CD4-positive, alpha-beta memory T cell (primary cell): ENCODE measurements around the gene CAMK2A. TPM values are rescaled to one million over a fixed set of nuclear protein-coding genes. Genes with fewer than 3 reads are reported as not detected.

Experiments
- CTCF ChIA-PET: fragments of 350-600 bp; sonication (Branson Sonifier 250); formaldehyde crosslinking; loops from one replicate; lab custom pipeline; 2021; ENCODE audit warnings: inconsistent platforms; ENCODE audit not compliant: partially characterized antibody; lab: Charles Lee
- POLR2A ChIA-PET: fragments of 350-600 bp; sonication (Branson Sonifier 250); formaldehyde crosslinking; loops from one replicate; lab custom pipeline; 2021; ENCODE audit not compliant: partially characterized antibody; lab: Charles Lee
- DNase-seq, 5 donors: peaks; one replicate each; pipeline versions ENCODE4 v3.0.0 to v3.0.0-alpha.2; 2020 to 2022; ENCODE audit warnings: mixed read lengths in 1 of 5
- H3K27ac ChIP-seq: one replicate; pipeline ENCODE4 v1.7.0; 2013; ENCODE audit warnings: low read depth, low read length
- H3K27me3 ChIP-seq: 2 replicates; pipeline ENCODE4 v1.7.0; 2013; ENCODE audit warnings: mild to moderate bottlenecking, low read length, moderate library complexity; ENCODE audit not compliant: insufficient read depth
- H3K36me3 ChIP-seq: 2 replicates; pipeline ENCODE4 v1.7.0; 2013; ENCODE audit warnings: mild to moderate bottlenecking, low read length, moderate library complexity; ENCODE audit not compliant: insufficient read depth
- H3K4me1 ChIP-seq: 2 replicates; pipeline ENCODE4 v1.7.0; 2013; ENCODE audit warnings: mild to moderate bottlenecking, low read length, moderate library complexity; ENCODE audit not compliant: insufficient read depth
- H3K4me3 ChIP-seq, 2 donors: one replicate each; pipeline ENCODE4 v1.7.0; 2013; ENCODE audit warnings: low read length in 2 of 2, mild to moderate bottlenecking in 1 of 2
- H3K9me3 ChIP-seq, 2 donors: one replicate each; pipeline ENCODE4 v1.7.0; 2013; ENCODE audit warnings: low read length in 2 of 2, control low read depth in 1 of 2; ENCODE audit not compliant: control insufficient read depth in 1 of 2
- H3K27ac Mint-ChIP-seq, 7 donors: one replicate each; pipeline ENCODE4 v1.8.0; 2020 to 2021; ENCODE audit warnings: mixed read lengths in 7 of 7, mild to moderate bottlenecking in 6 of 7, inconsistent platforms in 3 of 7, moderate library complexity in 3 of 7
- H3K27me3 Mint-ChIP-seq, 2 donors: one replicate each; pipeline ENCODE4 v1.8.0; 2020 to 2021; ENCODE audit warnings: mixed read lengths in 2 of 2
- H3K36me3 Mint-ChIP-seq, 2 donors: one replicate each; pipeline ENCODE4 v1.8.0; 2020 to 2021; ENCODE audit warnings: mixed read lengths in 2 of 2, inconsistent platforms in 1 of 2, mild to moderate bottlenecking in 1 of 2
- H3K4me1 Mint-ChIP-seq, 4 donors: one replicate each; pipeline ENCODE4 v1.8.0; 2020 to 2021; ENCODE audit warnings: mixed read lengths in 4 of 4, mild to moderate bottlenecking in 1 of 4
- H3K4me3 Mint-ChIP-seq, 8 donors: one replicate each; pipeline ENCODE4 v1.8.0; 2020 to 2021; ENCODE audit warnings: mixed read lengths in 8 of 8, mild to moderate bottlenecking in 7 of 8, moderate library complexity in 6 of 8, inconsistent platforms in 3 of 8
- H3K9me3 Mint-ChIP-seq, 8 donors: one replicate each; pipeline ENCODE4 v1.8.0; 2020 to 2021; ENCODE audit warnings: mixed read lengths in 8 of 8, mild to moderate bottlenecking in 5 of 8, inconsistent platforms in 3 of 8, moderate library complexity in 1 of 8
- intact Hi-C: fragments of 100-400 bp; cut with micrococcal nuclease; formaldehyde crosslinking; loops from one replicate; pipeline ENCODE4 v1.15.1; 2023
- polyA plus RNA-seq, 2 donors: library from polyadenylated mRNA; unstranded; fragments of 300-500 nt; fragmentation: Illumina TruSeq; gene quantifications; one replicate each; pipeline ENCODE4 v1.2.3, GENCODE V29; 2021
- total RNA-seq, 2 experiments: library from RNA; stranded (reverse); gene quantifications; one replicate each; pipeline ENCODE4 v1.2.3, GENCODE V29; 2021

Gene CAMK2A
- total and polyA plus RNA-seq, 4 experiments from 2014 or later = not detected

DNA sequence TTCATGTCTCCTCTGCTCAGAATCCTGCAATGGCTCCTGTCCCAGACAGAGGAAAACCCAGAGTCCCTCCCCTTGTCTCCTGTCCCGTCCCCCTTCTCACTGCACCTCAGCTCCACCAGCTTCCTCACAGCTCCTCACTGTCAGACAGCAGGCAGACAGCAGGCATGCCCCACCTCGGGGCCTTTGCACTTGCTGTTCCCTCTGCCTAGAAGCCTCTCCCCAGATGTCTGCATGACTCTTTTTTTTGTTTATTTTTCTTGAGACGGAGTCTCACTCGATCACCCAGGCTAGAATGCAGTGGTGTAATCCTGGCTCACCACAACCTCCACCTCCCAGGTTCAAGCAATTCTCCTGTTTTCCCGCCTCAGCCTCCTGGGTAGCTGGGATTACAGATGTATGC lies 108.5 kb downstream of the CAMK2A start:
- Histone ChIP-seq H3K9me3 (no peaks in the 10 kb centered on the region), H3K27ac (no peak overlapping the region), H3K4me1 (no peaks in the 10 kb centered on the region), H3K27me3 (no peaks in the 10 kb centered on the region), H3K4me3 (no peak overlapping the region), H3K36me3 (no peaks in the 10 kb centered on the region)
- POLR2A ChIA-PET = no interaction called here
- no peak for DNase-seq
- Mint-ChIP-seq H3K27me3 (peaks cover 4% of the 10 kb centered on the region in 2 donors), H3K36me3 (no peaks in the 10 kb centered on the region), H3K4me1 (no peaks in the 10 kb centered on the region), H3K4me3 (no peak overlapping the region), H3K9me3 (no peaks in the 10 kb centered on the region), H3K27ac (no peak overlapping the region)
- intact Hi-C loops = no loop called here
- CTCF ChIA-PET = no interaction called here

DNA sequence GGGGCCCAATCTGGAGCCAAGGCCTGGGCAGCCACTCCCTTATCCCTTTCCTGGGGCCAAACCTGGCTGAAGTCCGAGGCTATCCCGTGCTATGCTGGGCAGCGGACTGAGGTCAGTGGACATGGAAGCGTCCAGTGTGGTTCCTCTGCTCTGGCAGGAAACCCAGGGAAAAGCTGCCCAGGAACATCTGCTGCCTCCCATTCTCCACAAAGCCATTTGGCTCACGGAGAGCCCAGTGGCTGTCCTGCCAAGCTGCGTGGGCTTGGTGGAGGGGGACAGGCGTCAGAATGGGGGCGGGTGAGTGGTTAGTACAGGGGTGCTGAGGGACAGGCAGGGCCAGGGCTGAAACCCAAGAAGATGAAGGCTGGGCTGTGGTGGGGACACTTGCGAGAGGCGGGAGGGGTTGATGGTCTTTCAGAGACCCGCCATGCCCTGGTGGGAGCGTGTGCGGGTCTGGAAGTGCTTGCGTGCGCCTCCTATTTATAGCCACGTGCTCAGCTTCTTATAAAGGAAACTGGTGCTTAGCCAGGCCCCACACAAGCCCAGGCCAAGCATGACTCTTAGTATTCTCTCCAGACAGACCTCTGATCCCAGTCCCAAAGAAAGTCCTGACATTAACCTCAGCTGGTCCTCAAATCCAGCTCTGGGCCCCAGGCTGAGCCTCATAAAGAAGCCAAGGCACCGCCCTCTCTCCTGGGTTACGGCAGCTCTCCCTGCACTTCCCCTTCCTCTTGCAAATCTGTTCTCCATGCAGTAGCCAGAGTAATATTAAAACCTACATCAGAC lies 109.1 kb downstream of the CAMK2A start:
- no peak overlapping the region for H3K27ac ChIP-seq
- intact Hi-C loops = no loop called here
- no peaks in the 10 kb centered on the region for H3K9me3 Mint-ChIP-seq
- peaks cover 4% of the 10 kb centered on the region in 2 donors for H3K27me3 Mint-ChIP-seq
- H3K27me3 ChIP-seq = no peaks in the 10 kb centered on the region
- ChIA-PET POLR2A (no interaction called here), CTCF (no interaction called here)
- no peak for DNase-seq
- H3K36me3 Mint-ChIP-seq = no peaks in the 10 kb centered on the region
- no peaks in the 10 kb centered on the region for H3K36me3 ChIP-seq
- no peak overlapping the region for H3K27ac Mint-ChIP-seq
- H3K9me3 ChIP-seq = no peaks in the 10 kb centered on the region
- H3K4me1 ChIP-seq = no peaks in the 10 kb centered on the region
- no peaks in the 10 kb centered on the region for H3K4me1 Mint-ChIP-seq
- H3K4me3 Mint-ChIP-seq = no peak overlapping the region
- no peak overlapping the region for H3K4me3 ChIP-seq

DNA sequence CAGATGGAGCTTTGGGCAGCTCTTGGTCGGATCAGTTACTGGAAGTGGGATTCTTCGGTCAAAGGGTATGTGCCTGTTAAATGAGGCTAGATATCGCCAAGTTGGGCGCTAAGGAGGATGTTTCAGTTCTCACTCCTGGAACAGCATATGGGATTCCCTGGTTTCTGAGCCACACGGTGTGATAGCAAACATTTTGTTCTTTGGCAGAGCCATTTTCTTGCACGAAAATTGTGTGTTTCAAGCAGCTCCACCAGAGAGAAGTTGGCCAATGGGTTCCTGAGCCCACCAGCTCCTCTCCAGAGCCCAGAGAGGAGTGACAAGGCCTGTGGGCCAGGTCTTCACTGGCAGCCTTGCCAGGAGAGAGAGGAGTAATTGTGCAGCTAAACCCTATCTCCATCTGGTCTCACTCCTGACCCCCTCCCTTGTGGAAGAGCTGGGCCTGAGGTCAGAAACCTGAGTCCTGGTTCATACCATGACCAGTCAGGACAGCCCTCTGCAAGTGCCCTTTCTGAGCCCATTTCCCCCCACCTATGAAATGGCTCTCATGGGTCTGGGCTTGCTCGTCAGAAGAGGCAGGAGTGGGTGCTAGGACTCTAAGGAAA lies 110.5 kb downstream of the CAMK2A start:
- CTCF ChIA-PET = no interaction called here
- Mint-ChIP-seq H3K27ac (no peak overlapping the region), H3K4me1 (no peaks in the 10 kb centered on the region)

DNA sequence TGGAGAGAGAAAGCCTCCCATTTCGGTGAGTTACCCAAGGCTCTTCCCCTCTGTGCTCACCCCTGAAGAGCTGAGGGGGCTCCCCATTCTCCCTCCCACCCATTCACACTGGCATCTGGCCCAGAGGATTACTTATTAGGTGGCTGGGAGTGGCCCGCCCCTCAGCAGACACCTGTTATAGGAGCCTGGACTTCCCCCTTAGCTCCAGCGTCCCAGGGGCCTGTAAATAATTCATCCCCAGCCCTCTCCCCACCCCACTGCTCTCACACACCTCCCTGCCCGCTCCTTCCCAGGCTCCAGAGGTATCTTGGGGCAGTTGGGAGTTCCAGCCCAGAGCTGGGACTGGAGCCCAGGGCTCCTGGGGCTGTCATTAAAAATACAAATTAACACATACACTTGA lies 111.3 kb downstream of the CAMK2A start:
- Histone ChIP-seq H3K4me3 (no peak overlapping the region), H3K27ac (no peak overlapping the region), H3K4me1 (no peaks in the 10 kb centered on the region), H3K36me3 (no peaks in the 10 kb centered on the region), H3K27me3 (no peaks in the 10 kb centered on the region), H3K9me3 (no peaks in the 10 kb centered on the region)
- Mint-ChIP-seq H3K9me3 (no peaks in the 10 kb centered on the region), H3K4me3 (no peak overlapping the region), H3K4me1 (no peaks in the 10 kb centered on the region), H3K36me3 (no peaks in the 10 kb centered on the region), H3K27ac (no peak overlapping the region), H3K27me3 (peaks cover 7 to 9% of the 10 kb centered on the region in 2 donors)
- CTCF ChIA-PET = no interaction called here
- POLR2A ChIA-PET = no interaction called here
- DNase-seq = no peak
- intact Hi-C loops = no loop called here

More for the DNA sequence above, 110.5 kb downstream of the CAMK2A start:
- no peak for DNase-seq
- H3K36me3 ChIP-seq = no peaks in the 10 kb centered on the region
- no peak overlapping the region for H3K27ac ChIP-seq
- H3K9me3 ChIP-seq = no peaks in the 10 kb centered on the region
- H3K4me3 Mint-ChIP-seq = no peak overlapping the region
- POLR2A ChIA-PET = no interaction called here
- no peaks in the 10 kb centered on the region for H3K36me3 Mint-ChIP-seq
- no peaks in the 10 kb centered on the region for H3K9me3 Mint-ChIP-seq
- H3K4me1 ChIP-seq = no peaks in the 10 kb centered on the region
- H3K27me3 Mint-ChIP-seq = peaks cover 4% of the 10 kb centered on the region in 2 donors
- H3K27me3 ChIP-seq = no peaks in the 10 kb centered on the region
- intact Hi-C loops = no loop called here
- no peak overlapping the region for H3K4me3 ChIP-seq

DNA sequence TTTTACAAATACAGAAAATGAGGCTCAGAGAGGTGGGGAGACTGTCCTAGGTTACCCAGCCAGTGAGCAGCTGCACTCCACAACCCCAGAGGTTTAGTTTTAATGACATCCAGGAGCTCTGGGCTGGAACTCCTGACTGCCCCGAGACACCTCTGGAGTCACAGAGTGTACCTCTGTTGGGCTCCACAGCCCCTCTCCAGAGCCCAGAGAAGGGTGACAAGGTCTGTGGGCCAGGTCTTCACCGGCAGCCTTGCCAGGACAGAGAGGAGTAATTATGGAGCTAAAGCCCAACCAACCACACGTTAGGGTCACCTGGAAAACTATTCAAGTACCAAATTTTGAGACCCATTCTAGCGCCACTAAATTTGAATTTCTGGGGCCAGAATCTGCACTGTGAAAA lies 111.9 kb downstream of the CAMK2A start:
- no peak for DNase-seq
- intact Hi-C loops = no loop called here
- H3K4me1 Mint-ChIP-seq = no peaks in the 10 kb centered on the region
- no peaks in the 10 kb centered on the region for H3K36me3 ChIP-seq
- H3K4me1 ChIP-seq = no peaks in the 10 kb centered on the region
- no peaks in the 10 kb centered on the region for H3K9me3 Mint-ChIP-seq
- ChIA-PET CTCF (no interaction called here), POLR2A (no interaction called here)
- no peaks in the 10 kb centered on the region for H3K36me3 Mint-ChIP-seq
- no peaks in the 10 kb centered on the region for H3K9me3 ChIP-seq
- H3K27me3 ChIP-seq = no peaks in the 10 kb centered on the region
- H3K27me3 Mint-ChIP-seq = peaks cover 7 to 9% of the 10 kb centered on the region in 2 donors
- H3K27ac Mint-ChIP-seq = no peak overlapping the region
- H3K4me3 Mint-ChIP-seq = no peak overlapping the region
- no peak overlapping the region for H3K4me3 ChIP-seq
- no peak overlapping the region for H3K27ac ChIP-seq

DNA sequence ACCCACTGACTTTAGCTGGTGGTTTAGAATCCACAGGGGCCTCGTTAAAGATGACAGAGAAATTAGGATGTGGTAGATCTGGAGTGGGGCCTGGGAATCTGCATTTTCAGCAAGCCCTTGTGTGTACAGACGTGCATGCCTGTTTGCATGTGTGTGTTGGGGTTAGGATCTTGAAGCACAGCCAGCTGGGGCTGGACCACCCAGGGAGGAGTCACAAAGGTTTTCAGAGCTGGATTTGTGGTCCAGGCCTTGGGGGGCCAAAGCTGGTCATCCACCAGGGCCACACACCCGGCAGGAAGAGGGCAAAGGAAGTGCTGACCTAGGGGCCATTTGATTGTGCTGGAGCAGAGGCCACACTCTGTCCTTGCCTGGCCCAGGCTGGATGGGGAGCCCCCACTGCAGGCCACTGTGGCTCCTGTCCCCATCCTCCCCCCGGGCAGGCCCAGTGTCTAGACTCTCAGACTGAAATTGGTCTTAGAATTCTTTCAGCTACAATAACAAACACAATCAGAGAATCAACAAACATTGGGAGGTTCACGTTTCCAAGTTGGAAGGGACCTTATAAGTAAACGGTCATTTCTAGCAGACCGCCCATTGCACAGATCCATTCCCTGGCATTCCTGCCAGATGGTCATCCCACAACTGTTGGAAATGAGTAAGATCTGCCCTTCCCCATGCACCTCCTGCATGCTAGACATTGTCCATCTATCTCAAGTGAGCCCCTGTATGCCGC lies 112.7 kb downstream of the CAMK2A start:
- ChIA-PET CTCF (interaction anchor here (1.4 kb wide), 1 partner anchor 42 kb away, joined by 3 read pairs; no protein-coding TSS in a partner anchor), POLR2A (no interaction called here)
- no peaks in the 10 kb centered on the region for H3K27me3 ChIP-seq
- no peak for DNase-seq
- no peaks in the 10 kb centered on the region for H3K4me1 ChIP-seq
- Mint-ChIP-seq H3K4me1 (no peaks in the 10 kb centered on the region), H3K27me3 (peaks cover 12 to 14% of the 10 kb centered on the region in 2 donors), H3K4me3 (no peak overlapping the region), H3K36me3 (no peaks in the 10 kb centered on the region), H3K9me3 (no peaks in the 10 kb centered on the region), H3K27ac (no peak overlapping the region)
- no peak overlapping the region for H3K27ac ChIP-seq
- no peaks in the 10 kb centered on the region for H3K36me3 ChIP-seq
- H3K9me3 ChIP-seq = no peaks in the 10 kb centered on the region
- no peak overlapping the region for H3K4me3 ChIP-seq
- intact Hi-C loops = no loop called here

DNA sequence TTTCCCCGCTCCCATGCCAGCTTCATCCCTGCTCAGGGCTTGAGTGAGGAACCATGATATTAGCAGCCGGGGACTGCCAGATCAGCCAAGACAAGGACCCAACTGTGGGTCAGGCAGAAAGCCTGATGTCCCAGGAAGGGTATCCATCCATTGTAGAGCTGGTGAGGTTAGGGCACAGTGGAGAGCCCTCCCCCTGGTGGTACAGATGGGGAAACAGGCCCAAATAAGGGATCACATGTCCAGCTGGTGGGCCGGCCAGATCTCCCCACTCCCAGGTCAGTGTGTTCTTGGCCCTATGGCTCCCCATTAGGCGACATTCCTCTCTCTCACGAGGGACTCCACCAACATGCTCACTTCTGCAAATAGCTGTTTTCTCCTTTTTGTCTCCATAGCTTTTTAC lies 114.0 kb downstream of the CAMK2A start:
- CTCF ChIA-PET = interaction anchor here (1.4 kb wide), 1 partner anchor 44 kb away, joined by 3 read pairs; no protein-coding TSS in a partner anchor
- Mint-ChIP-seq H3K4me1 (no peaks in the 10 kb centered on the region), H3K9me3 (no peaks in the 10 kb centered on the region), H3K27me3 (peaks cover 10 to 20% of the 10 kb centered on the region in 2 donors), H3K27ac (no peak overlapping the region), H3K4me3 (no peak overlapping the region), H3K36me3 (no peaks in the 10 kb centered on the region)
- DNase-seq = no peak
- Histone ChIP-seq H3K27ac (no peak overlapping the region), H3K36me3 (no peaks in the 10 kb centered on the region), H3K27me3 (no peaks in the 10 kb centered on the region), H3K9me3 (no peaks in the 10 kb centered on the region), H3K4me3 (no peak overlapping the region), H3K4me1 (no peaks in the 10 kb centered on the region)
- POLR2A ChIA-PET = no interaction called here
- intact Hi-C loops = no loop called here
